GM12873 (cell line): ENCODE measurements around the gene PRRX2.

Experiments
- CTCF ChIP-seq: IDR thresholded peaks from 2 replicates; pipeline ENCODE4 v1.5.1; 2012; ENCODE audit warnings: low read depth, mild to moderate bottlenecking, moderate library complexity, low read length, control low read depth; ENCODE audit not compliant: insufficient read depth; ENCODE audit errors: missing control alignments

Gene PRRX2

DNA sequence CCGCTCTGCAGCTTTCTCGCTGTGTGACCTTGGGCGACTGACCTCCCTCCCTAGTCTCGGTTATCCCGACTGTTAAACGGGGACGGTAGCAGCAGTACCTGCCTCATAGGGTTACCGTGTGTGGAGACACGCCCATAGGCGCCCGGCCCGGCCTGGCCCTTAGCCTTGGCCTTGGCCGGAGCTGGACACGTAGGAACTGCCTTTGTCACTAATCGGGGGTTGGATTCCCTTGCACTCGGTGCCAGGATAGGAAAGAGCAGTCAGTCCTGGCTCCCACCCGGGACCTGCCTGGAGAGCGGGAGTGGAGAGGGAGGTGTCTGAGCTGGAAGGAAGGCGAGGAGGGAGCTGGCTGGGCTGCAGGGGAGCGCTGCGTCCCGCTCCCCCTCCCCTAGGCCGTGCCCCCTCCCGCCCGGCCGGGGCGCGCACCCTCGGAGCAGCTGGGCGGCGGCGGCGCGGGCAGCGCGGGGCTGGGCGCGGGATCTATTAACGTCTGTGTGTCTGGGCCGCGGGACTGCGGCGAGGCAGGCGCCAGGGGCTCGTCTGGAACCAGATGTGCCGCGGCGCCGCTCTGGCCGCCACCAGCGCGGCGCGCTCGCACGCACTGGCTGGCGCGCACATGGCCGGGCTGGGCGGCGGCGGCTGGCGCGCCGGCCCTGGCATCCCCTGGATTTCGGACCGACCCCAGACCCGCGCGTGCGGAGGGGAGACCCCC lies 31.7 kb downstream of the PRRX2 start:
- TF ChIP-seq CTCF = no peak

DNA sequence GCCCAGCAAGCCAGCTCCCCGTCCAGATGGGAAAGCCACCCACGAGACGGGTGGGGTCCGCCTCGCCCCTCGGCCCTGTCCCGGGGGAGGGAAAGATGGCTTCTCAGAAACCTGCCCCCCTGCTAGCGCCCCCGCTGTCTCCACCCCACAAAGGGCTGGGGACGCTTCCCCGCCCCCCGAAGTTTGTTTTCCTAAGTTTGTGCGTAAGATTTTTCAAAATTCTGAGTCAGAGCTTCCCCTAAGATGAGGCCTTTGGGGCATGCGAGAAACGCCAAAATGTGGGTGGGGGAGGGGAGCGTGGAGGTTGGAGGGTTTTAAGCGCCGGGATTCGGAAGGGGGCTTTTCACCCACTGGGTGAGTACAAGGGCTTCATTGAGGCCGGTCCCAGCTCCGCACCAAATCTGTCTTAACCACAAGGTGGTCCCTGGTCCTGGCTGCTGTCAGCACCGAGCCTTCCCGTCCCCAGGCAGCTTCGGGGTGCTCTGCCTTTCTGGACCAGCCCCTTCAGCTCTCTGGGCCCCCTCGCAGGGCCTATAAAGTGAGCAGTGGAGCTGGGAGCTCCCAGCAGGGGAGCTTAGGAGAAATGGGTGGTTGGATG lies 32.3 kb downstream of the PRRX2 start:
- TF ChIP-seq CTCF = no peak

DNA sequence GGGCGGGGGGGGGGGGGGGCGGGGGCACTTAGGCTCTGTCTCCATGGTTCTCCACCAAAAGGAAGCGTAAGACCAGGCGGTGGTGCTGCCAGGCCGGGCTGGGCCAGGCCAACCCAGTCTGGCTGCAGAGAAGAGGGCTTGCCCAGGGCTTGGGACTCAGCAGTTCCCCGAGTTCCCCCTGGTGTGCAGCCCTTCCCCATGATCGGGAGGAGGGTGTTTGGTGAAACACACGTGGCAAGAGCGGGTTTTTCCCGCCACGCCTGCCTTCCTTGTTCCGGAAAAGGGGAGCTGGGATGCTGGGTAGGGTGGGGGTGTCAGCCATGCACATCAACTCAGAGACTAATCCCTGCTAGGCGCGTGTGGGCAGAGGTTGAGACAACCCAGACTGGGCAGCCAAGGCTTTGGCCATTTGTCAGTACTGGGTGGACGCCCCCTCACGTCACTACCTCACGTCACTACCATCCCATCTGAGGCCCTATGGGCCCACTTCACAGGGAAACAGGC lies 32.9 kb downstream of the PRRX2 start:
- no peak for TF ChIP-seq CTCF

DNA sequence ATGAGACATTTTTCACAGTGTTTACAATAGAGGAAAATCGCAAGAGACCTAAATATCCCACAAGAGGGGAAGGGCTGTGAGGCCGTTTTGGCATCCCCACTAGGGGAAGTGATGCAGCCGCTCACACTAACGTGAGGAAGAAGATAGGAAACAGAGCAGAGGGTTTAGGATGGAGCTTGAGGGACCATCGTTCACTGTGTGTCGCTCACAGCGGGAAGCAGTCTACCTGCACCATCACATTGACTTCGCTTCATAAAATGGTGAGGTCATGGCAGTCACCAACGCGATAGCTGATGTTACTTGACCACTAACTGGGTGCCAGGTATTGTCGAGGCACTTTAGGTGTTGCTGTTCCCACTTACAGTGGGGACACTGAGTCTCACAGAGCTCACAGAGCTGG lies 35.6 kb downstream of the PRRX2 start:
- no peak for TF ChIP-seq CTCF

DNA sequence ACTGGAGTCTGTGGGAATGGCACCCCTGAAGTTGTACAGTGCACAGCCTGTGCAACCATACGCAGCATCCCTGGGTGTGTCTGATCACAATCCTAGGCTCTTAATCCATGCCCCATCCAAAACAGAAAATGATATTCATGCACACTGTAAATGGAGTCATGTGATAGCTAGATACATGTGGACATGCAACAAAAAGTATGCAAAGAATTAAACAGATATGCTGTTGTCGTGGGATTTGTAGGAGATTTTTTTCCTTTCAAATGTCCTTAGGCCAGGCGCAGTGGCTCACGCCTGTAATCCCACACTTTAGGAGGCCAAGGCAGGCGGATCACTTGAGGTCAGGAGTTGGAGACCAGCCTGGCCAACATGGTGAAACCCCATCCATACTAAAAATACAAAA lies 36.1 kb downstream of the PRRX2 start:
- no peak for TF ChIP-seq CTCF

- no peak for TF ChIP-seq CTCF
These were observed 37.4 kb downstream of the PRRX2 start for GRCh38 chr9:129702589-129703520.
